HG03095 (cell line): ENCODE results near the gene WDR82.

Experiments
- ATAC-seq: cut with Tn5 transposase; IDR thresholded peaks from one replicate; pipeline ENCODE4 v1.9.1; 2021; ENCODE audit warnings: moderate library complexity; ENCODE audit not compliant: unreplicated experiment

The WDR82 gene

DNA sequence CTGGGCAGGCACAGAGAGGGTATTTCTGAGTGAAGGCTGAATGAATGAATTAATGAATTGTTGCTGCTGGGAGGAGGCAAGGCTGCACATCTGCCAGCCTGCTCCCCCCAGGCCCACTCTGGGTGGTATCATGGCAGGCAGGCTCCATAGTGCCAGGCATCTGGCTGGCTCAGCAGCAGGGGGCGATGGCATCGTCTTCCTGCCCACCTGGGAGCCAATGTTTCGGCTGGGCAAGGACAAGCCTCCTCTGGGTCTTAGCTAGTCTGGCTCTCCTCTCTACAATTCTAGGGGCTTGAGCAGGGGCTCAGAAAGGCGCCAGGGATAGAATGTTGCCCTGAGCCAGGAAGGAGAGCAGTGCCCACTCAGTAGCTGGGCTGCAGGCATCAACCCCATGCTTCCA lies 51.3 kb downstream of the WDR82 start:
- ATAC-seq = no peak

DNA sequence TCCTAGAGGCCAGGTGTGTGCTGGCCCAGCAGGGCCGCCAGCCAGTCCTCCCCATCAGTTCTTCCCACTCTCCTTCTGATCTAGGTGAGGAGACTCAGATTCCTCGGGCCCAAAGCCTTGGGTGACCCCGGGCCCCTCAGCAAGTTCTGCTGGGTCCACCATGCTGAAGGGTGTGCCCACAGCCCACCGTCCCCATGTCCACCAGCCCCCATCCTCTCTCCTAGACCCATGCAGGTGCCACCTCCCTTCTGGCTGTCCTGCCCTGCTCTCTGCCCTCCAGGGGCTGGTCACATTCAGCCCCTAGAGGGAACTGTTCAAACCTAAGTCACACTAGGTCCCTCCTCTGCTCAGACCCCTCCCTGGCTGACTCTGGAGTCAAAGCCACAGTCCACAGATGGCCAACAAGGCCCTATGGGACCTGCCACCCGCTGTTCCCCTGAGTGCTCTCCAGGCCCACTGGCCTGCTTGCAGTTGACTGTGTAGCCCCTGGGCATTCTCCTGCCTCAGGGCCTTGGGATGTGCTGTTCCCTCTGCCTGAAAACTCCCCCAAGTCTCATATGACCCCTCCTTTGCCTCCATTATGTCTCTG lies 52.1 kb downstream of the WDR82 start:
- no peak for ATAC-seq

DNA sequence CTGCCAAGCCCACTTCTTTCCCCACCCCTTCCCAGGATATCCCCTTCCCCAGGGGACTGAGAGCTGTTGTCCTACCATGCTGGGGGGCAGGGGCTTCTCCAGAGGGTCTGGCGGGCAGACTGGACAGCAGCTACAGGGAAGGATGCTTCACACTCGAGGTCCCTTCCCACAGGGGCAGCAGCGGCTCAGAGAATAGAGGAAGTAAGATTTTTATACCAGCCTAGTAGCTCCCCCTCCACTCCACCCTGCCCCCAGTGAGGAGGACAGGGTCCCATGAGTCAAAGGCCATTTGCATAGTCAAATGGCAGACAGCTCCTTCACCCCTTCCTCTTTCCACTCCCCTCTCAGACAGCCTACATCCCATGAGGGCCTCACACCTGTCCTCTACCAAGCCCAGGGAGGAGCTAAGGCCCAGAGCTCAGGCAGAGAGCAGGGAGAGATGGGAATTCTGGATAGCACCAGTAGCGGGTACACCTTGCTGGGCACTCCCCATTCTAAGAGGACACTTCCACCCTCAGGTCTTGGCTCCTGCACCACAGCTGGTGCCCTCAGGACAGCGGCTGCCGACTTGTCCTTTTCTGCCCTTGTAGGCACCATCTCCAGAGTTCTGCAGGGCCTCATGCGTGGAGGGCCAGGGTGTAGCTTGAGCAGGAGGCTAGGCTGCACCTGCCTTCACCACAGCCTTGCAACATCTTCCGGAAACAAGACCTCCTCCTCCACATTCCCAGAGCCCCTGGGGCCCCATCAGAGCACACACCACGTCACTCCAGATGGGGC lies 52.8 kb downstream of the WDR82 start, which contains the start of gene TLR9:
Gene TLR9, minus strand, starts transcription at position 194 of the 777 bp plus-strand sequence. Its CDS starts 116 bp downstream, at position 78.
- peak; percentile 79 for ATAC-seq

DNA sequence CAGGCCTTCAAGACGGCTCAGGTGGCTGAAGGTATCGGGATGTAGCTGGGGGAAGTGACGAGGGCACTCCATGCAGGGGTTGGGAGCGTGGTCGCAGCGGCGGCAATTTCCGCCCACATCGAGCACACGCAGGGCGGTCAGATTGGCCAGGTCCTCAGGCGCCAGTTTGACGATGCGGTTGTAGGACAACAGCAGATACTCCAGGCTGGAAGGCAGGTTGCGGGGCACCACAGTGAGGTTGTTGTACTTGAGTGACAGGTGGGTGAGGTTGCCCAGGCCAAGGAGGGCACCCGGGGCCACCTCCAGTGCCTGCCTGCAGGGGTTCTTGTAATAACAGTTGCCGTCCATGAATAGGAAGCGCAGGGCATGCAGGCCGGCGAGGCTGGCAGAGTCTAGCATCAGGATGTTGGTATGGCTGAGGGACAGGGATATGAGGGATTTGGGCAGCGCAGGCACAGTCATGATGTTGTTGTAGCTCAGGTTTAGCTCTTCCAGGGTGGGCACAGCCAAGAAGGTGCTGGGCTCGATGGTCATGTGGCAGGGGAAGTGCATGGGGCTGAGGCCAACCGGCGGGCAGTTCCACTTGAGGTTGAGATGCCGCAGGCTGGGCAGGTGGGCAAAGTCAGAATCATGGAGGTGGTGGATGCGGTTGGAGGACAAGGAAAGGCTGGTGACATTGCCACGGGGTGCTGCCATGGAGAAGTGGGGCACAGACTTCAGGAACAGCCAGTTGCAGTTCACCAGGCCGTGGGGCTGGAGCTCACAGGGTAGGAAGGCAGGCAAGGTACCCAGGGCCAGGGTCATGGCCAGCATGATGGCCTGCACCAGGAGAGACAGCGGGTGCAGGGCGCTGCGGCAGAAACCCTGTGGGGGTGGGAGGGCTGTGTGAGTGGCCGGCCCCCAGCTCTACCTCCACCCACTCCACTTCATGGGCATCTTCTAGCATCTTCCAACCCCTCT lies 54.7 kb downstream of the WDR82 start:
- no peak for ATAC-seq

DNA sequence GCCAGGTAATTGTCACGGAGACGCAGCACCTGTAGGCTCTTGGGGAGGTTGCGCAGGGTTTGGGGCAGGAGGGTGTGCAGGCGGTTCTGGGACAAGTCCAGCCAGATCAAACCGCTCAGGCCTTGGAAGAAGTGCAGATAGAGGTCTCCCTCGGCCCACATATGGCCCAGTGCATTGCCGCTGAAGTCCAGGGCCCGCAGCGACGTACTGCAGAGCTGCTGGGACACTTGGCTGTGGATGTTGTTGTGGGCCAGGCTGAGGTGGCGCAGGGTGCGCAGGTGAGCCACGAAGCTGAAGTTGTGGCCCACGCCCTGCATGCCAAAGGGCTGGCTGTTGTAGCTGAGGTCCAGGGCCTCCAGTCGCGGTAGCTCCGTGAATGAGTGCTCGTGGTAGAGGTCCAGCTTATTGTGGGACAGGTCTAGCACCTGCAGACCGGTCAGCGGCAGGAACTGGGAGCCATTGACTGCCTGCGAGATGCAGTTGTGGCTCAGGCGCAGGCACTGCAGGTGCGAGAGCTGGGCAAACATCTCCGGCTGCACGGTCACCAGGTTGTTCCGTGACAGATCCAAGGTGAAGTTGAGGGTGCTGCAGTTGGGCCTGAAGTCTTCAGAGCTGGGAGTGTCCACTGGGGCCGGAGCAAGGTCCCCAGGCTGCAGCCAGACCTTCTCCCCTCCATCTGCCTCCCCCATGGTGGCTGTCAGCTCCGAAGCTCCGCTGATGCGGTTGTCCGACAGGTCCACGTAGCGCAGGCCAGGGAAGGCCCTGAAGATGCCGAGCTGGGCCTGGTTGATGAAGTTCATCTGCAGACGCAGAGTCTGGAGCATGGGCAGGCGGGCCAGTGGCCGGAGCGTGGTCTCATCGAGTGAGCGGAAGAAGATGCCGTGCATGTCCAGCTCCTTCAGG lies 55.9 kb downstream of the WDR82 start:
- ATAC-seq = no peak

DNA sequence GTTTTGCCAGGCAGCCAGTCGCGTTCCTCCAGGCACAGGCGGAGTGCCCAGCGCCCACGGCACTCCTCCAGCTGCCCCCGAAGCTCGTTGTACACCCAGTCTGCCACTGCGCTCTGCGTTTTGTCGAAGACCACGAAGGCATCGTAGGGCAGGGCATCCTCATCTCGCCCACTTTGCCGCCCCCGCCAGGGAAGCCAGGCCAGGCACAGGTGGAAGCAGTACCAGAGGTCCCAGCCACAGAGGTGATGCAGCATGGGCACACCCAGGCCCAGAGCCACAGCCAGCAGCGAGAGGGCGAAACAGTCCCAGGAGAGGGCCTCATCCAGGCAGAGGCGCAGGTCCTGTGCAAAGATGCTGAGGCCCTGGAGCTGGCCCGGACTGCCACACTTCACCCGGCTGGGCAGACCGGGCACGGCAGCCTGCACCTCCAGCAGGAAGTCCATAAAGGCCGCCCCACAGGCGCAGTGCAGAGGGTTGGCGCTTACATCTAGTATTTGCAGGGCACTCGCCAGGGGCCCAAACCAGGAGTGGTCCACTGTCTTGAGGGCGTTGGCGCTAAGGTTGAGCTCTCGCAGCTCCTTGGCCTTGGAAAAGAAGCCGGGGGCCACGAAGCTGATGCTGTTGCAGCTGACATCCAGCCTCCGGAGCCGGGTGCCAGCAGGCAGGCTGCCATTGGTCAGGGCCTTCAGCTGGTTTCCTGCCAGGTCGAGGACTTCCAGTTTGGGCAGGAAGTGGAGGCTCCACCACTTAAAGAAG lies 56.7 kb downstream of the WDR82 start:
- ATAC-seq = no peak

DNA sequence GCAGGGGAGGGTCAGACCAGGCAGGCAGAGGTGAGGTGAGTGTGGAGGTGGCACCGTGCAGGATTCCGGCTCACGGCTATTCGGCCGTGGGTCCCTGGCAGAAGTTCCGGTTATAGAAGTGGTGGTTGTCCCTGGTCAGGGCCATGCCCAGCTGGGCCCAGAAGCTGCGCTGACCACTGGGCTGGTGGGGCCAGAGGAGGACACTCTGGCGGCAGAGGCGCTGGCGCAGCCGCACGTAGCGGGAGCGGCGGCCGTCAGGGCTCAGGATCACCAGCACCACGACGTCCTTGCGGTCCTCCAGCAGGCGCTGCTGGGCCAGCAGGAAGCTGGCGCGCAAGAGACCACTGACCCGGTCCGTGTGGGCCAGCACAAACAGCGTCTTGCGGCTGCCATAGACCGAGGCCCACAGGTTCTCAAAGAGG lies 57.3 kb downstream of the WDR82 start:
- ATAC-seq = no peak

DNA sequence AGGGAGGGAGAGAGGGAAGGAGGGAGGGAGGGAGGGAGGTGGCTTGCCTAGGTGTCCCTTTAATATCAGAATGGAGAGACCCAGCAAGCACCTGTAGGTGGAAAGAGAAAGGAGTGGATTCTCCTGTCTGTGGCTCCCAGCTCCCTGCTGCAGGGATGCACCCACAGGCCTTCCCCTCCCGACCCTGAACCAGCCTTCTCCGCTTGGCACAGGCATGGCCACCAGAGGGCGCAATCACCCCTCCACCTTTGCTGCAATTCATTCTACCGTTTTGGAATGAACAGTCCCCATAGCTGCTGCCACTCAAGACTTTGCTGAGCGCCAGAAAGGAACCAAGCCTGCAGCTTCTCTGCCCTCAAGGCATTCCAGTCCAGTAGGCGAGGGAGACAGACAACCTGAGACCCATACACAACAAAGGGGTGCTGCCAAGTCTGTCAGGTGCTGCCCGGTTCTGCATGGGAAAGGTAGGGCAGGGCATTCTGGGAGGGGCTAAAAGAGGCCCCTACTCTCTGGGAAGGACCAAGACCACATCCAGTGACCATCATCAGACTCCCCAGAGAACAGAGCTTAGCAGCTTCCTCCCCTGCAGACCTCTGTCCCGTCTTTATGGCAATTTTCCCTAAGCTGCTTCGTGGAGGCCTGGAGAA lies 57.9 kb downstream of the WDR82 start:
- ATAC-seq = peak; percentile 50

DNA sequence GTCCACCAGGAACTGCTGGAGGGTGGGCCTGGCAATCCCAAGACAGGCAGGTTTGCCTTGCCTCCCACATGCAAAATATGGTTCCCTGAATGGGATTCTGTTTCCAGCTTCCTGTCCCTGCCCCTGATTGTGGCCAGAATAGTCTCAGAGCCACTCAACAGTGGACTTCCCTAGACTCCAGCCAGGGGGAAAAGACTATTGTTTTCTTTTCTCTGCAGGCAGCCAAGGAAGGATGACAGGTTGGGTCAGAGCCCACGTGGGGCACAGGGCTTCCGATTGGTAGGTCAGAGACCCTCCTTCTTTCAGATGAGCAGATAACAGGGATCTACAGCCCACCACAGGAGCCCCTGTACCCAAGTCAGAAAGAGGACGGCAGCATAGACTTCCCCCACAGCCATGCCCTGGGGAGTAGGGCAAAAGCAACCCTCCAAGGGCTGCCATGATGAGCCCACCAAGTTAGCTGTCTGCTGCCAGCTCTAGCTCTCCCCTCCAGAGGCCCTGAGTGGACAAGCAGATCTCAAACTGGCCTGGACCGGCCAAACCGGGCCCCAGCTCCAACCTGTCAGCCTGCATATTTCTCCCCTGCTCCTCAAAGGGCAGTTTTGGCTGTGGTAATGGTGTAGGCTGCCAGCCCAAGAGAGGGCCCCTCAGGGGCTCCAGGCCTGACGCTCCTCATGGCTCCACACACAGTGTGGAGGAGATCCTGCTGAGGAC lies 59.4 kb downstream of the WDR82 start:
- ATAC-seq = no peak

DNA sequence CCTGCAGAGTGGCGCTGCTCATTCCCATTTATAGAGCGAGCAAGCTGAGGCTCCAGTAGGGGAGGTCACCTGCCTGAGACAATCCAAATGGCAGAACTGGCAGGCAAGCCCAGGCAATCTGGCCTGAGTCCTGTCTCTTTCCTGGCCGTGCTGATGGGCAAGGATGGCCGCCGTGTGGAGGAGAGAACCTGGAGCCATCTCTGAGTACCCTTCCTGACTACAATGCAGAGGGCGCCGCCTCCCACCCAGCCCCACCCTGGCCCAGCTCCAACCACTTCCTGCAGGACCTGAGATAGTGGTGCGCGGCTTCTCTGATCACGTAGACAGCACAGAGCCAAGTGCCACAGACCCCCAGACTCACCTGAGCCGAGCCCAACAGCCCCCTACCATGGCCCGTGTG lies 60.0 kb downstream of the WDR82 start:
- no peak for ATAC-seq

DNA sequence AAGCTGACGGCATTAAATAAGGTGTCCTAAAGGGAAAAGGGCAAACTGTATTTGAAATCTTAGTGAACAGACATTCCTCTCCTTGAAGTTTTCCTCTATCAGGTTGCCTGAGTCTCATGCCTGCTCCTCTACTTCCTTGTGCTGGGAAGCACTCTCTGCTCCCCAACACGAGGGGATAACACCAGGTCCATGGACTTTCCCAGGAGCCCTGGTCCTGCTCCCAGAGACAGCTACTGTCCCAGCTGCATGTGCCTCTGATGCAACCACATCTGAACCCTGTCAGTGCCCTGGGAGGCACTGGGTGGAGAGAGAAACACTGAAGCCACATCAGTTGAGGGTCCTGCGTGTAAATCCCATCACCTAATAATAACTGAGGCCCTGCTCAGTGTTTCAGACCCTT lies 60.4 kb downstream of the WDR82 start:
- no peak for ATAC-seq

DNA sequence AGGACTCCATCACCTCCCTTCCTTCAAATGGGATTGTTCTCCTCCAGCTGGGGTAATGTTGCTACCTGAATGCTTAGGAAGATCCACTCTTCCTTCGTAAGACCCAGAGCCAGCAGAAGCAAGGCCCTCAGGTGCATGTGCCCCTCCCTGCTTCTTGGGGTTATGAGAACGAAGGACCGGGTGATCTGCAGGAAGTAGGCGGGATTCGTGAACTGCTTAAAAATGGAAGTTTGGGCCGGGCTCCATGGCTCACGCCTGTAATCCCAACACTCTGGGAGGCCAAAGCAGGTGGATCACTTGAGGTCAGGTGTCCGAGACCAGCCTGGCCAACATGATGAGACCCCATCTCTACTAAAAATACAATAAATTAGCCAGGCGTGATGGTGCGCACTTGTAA lies 61.0 kb downstream of the WDR82 start:
- no peak for ATAC-seq

DNA sequence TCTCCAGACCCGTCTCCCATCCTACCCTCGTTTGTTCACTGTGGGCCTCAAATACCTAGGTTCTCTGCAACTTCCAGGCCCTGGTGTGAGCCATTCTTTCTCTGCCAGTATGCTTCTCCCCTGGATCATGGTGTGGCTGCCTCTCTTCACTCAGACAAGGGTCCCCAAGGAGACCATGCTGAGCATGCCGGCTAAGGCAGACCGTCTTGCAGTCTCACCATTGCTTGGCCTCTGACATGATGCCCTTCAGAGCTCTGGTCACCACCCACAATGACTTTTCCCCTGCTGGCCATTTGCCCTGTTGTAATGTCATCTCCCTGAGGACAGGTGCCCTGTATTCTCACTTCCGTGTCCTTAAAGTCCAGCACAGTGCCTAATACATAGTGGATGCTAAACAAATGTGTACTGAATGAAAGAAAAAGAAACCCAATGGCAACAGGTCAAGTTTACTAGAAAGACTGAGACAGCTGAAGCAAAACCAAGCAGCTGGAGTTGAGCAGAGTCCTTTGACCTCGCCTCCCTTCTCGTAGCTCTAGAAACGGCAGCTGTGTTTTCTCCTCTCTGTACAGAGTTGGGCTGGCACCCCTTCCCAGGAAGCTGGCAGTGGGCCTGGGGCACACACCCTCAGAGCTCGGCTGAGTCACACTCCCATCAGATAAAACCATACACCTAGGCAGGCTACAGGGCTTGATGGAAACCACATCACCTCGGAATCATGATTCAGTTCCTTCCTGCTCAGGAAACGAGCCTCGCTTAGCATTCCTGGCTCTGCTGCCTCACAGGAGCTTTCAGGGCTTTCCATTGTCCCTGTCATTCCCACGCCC lies 61.7 kb downstream of the WDR82 start:
- ATAC-seq = no peak

DNA sequence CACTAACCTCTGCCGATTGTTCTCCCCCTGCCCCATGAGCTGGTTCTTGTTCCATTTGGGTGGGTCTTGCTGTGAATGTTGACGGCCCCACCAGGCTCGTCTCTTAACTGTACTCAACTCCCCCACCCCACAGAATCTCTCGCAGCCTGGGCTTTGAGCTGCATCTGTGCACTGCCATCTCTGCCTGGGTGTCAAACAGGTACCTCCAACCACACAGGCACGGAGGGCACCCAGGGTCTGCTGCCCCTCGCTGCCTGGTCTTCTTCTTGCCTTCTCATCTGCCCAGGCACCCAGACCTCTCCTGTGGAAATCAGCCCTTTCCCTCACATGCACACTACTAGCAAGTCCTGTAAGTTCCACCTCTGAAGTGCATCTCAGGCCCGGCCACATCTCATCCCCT lies 63.1 kb downstream of the WDR82 start:
- no peak for ATAC-seq

DNA sequence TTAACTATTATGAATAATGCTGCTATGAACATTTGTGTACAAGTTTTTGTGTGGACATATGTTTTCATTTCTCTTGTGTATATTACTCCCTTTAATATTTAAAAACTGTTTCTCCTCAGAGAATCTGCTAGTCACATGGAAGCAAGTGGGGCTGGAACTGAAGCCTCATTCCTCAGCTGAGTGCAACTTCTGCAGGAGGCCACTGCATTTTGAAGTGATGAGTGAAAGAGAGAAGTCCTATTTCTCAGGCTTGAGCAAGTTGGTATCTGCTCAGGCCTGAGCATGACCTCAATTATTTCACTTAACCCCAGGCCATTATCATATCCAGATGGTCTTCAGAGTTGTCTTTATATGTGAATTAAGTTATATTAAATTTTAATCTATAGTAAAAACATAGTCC lies 64.5 kb downstream of the WDR82 start:
- ATAC-seq = no peak

DNA sequence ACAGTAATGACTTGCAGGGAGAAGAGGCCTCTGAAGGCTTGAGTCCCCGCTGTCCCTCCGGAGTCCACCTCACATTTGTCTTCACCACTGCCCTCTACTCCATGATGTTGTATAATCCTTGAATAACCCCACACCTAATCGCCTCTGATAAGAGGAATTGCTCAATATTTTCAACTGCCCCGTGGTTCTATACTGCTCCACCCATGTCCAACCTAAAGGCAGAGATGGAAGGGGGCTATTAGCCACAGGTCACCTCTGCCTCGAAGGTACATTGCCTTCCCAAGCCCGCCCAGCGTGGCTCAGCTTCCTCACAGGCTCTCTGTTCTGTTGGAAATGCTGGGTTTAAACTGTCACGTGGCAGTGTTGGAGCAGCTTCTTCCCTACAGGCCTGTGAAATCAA lies 65.4 kb downstream of the WDR82 start:
- ATAC-seq = no peak

DNA sequence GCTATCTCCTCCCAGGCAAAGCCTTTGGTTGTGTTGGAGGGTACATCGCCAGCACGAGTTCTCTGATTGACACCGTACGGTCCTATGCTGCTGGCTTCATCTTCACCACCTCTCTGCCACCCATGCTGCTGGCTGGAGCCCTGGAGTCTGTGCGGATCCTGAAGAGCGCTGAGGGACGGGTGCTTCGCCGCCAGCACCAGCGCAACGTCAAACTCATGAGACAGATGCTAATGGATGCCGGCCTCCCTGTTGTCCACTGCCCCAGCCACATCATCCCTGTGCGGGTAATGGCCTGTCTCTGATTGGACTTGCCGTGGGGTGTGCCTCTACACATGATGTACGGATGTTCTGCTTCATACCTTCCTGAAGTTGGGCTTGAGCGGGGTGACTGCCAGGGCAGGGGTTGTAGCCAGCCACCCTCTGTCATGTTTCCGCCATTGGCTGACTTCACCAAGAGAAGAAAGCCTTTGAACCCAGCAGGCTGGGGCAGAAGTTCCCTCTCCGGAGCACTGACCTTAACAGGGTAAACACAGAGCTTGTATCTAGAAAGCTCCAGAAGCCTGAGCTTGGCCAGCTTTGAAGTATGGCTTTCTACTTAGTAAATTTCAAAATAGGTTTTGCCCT lies 67.1 kb downstream of the WDR82 start:
- no peak for ATAC-seq
